Vagina (tissue), 2 donors: ENCODE results near the gene RELL1.

Experiments
- CTCF ChIP-seq, 3 experiments: fragments of 450-650 bp in 2 of 3; fragments of 200-600 bp in 1 of 3; sonication (generic) in 1 of 3; IDR thresholded peaks; one replicate each; pipeline ENCODE4 v1.5.1; 2017 to 2019; ENCODE audit warnings: antibody characterized with exemption in 3 of 3, mild to moderate bottlenecking in 2 of 3, moderate library complexity in 2 of 3
- POLR2AphosphoS5 ChIP-seq, 2 donors: sonication (generic); formaldehyde crosslinking; IDR thresholded peaks; one replicate each; pipeline ENCODE4 v1.9.0; 2017; ENCODE audit warnings: antibody characterized with exemption in 2 of 2, mild to moderate bottlenecking in 2 of 2, low read depth in 1 of 2; ENCODE audit not compliant: insufficient read depth in 1 of 2

DNA sequence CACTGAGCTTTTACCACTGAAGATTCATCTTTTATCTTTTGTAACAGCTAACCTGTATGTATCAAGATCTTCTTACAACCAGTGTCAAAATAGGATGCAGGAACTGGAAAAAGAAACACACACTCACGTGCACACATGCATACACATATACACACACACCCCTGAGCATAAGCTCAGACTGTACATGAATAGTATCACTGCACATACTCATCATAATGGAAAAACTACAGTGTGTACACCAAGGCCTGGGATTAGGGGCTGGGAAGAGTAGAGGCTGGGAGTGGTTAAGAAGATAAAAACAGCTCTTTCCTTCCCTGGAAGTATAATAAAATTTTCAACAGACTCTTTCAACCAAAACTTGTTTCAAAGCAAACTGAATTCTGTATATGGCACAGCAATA, 73.4 kb downstream of the RELL1 start:
- TF ChIP-seq CTCF (IDR thresholded peaks at IDR 0.05) = no peak
- no peak for TF ChIP-seq POLR2AphosphoS5 (IDR thresholded peaks at IDR 0.05; ENCODE audit: insufficient read depth in 1 of 2, low read depth in 1 of 2)
